Upper lobe of left lung (tissue), 6 donors: ENCODE results near the gene DLGAP4. TPM values are rescaled to one million over a fixed set of nuclear protein-coding genes. Genes with fewer than 3 reads are reported as not detected.
A peak's percentile ranks its signal among the peaks of the same experiment; 100 is the strongest.

Source experiments
- ATAC-seq, 2 donors: fragments of 200-7000 bp; cut with Tn5 transposase; one replicate each; pipeline ENCODE4 v1.9.1; 2022; ENCODE audit warnings: mild to moderate bottlenecking in 2 of 2, moderate library complexity in 2 of 2; ENCODE audit not compliant: low FRiP score in 2 of 2
- DNase-seq, 2 donors: peaks; one replicate each; pipeline ENCODE4 v3.0.0-alpha.2; 2019 to 2020
- H3K27ac ChIP-seq, 4 donors: fragments of 200-600 bp; sonication (generic); one replicate each; pipeline ENCODE4 v1.5.1; 2016 to 2019
- H3K27me3 ChIP-seq, 4 donors: fragments of 200-600 bp; sonication (generic); one replicate each; pipeline ENCODE4 v1.5.1; 2017 to 2019
- H3K36me3 ChIP-seq, 4 donors: fragments of 200-600 bp; sonication (generic); one replicate each; pipeline ENCODE4 v1.5.1; 2016 to 2019
- H3K4me1 ChIP-seq, 4 donors: fragments of 200-600 bp; sonication (generic); one replicate each; pipeline ENCODE4 v1.5.1; 2018 to 2019
- H3K4me3 ChIP-seq, 4 donors: fragments of 200-600 bp; sonication (generic); one replicate each; pipeline ENCODE4 v1.5.1; 2017 to 2019; ENCODE audit warnings: mild to moderate bottlenecking in 2 of 4, moderate library complexity in 1 of 4
- H3K9me3 ChIP-seq, 4 donors: fragments of 200-600 bp; sonication (generic); one replicate each; pipeline ENCODE4 v1.5.1; 2018 to 2019
- CTCF ChIP-seq, 6 experiments: fragments of 450-650 bp in 4 of 6; fragments of 200-600 bp in 2 of 6; sonication (generic) in 2 of 6; IDR thresholded peaks; one replicate each; pipeline ENCODE4 v1.5.1; 2016 to 2019; ENCODE audit warnings: antibody characterized with exemption in 6 of 6
- EP300 ChIP-seq, 4 donors: sonication (generic); formaldehyde crosslinking; IDR thresholded peaks; one replicate each; pipeline ENCODE4 v1.5.1; 2017; ENCODE audit warnings: antibody characterized with exemption in 4 of 4, control low read depth in 2 of 4
- POLR2A ChIP-seq, 4 donors: fragments of 450-650 bp; IDR thresholded peaks; one replicate each; pipeline ENCODE4 v1.5.1; 2016 to 2017; ENCODE audit warnings: antibody characterized with exemption in 4 of 4, mild to moderate bottlenecking in 2 of 4
- POLR2AphosphoS5 ChIP-seq, 2 donors: sonication (generic); formaldehyde crosslinking; IDR thresholded peaks; one replicate each; pipeline ENCODE4 v1.5.1; 2017; ENCODE audit warnings: antibody characterized with exemption in 2 of 2
- WGBS, 2 donors: methylation state at CpG; one replicate each; pipeline ENCODE4 v1.1.5; 2017 to 2018; 5-methylcytosine and 5-hydroxymethylcytosine counted together
- total RNA-seq, 6 donors: library from RNA; depleted of rRNA in 4 of 6; stranded (reverse); fragments of >200 nt in 4 of 6; gene quantifications; one replicate each; pipeline versions ENCODE4 v1.1.0 to v1.2.1, GENCODE V29; 2016 to 2021
- donor health status: DM: no; HTN: no; CAD: no; lungs with moderate emphysema.
- donor health status: DM: no; HTN: yes; CAD: no; lungs with severe emphysema.

The DLGAP4 gene
- total RNA-seq, 6 donors from 2014 or later: 31.5 to 92.0 (median 49.9) TPM

- peak in 1 of 2 donors; percentile 31 for ATAC-seq
- H3K4me3 ChIP-seq: peak overlapping the region; percentile 71 to 88 (median 79)
- H3K36me3 ChIP-seq: no peaks in the 10 kb centered on the region
- peak overlapping the region; percentile 92 to 97 (median 95) for H3K27ac ChIP-seq
- peaks cover 44 to 56% (median 46%) of the 10 kb centered on the region in 4 donors for H3K4me1 ChIP-seq
- no peaks in the 10 kb centered on the region for H3K9me3 ChIP-seq
- no peaks in the 10 kb centered on the region for H3K27me3 ChIP-seq
- 1% methylated on average over 22 of the region's 58 CpGs for WGBS, 2 donors
- DNase-seq: peak in 1 of 2 donors; percentile 48
- TF ChIP-seq POLR2AphosphoS5 (IDR thresholded peaks at IDR 0.05) (no peak), POLR2A (IDR thresholded peaks at IDR 0.05) (no peak), EP300 (IDR thresholded peaks at IDR 0.05) (no peak), CTCF (IDR thresholded peaks at IDR 0.05) (no peak)
Measured at GRCh38 chr20:36461600-36462439, 155.7 kb downstream of the DLGAP4 start.

GRCh38 chr20:36462440-36463211 is 156.5 kb downstream of the DLGAP4 start:
- ATAC-seq (peak in 1 of 2 donors; percentile 22), DNase-seq (peak; percentile 68 to 87)
- H3K9me3 ChIP-seq: no peaks in the 10 kb centered on the region
- peak overlapping the region; percentile 92 to 97 (median 95) for H3K27ac ChIP-seq
- H3K27me3 ChIP-seq: no peaks in the 10 kb centered on the region
- peaks cover 51 to 64% (median 53%) of the 10 kb centered on the region in 4 donors for H3K4me1 ChIP-seq
- TF ChIP-seq POLR2A (IDR thresholded peaks at IDR 0.05) (peak in 3 of 4 donors; percentile 40 to 59 (median 55)), EP300 (IDR thresholded peaks at IDR 0.05) (peak in 1 of 4 donors; percentile 47), CTCF (IDR thresholded peaks at IDR 0.05) (no peak), POLR2AphosphoS5 (IDR thresholded peaks at IDR 0.05) (peak; percentile 67 to 93)
- peak overlapping the region; percentile 71 to 88 (median 79) for H3K4me3 ChIP-seq
- 0 to 4% methylated on average over 11 to 21 of the region's 21 CpGs for WGBS, 2 donors
- H3K36me3 ChIP-seq: no peaks in the 10 kb centered on the region

DNA sequence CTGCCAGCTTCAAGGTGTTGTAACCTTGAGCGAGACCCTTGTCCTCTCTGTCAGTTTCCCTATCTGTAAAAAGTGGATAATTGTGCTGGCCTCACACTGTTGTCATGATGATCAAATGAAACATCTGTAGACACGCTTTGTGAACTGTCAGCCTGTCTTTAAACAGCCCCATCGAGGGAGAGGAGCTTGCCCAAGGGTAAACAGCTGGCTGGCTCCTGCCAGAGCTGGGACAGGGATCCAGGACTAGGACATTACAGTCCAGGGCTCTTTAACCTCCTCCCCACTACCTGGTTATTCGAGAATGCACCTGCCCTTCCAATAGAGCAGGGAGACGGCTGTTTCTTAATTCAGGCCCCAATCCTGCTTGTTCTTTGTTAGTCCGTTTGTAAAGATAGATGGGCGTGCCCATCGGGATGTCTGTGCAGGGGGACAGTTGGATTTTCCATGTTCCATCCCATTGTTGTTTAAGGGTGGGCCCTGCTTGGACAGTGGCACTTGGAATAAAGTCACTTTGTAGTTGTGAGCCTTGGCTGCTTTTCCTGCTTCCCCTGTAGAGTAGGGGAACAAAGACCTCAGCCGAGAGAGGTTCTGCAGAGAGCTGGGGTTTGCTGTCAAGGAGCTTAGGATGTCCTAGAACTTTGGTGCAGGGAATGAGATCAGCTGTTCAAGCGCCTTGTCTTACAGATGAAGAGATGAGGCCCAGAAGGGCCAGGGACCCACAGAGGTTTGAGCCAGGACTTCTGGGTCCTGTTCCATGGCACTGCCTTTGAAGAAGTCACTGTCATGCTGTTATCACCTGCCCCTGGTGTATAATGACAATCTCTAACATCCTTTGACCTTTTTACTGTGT is 157.3 kb downstream of the DLGAP4 start:
- Histone ChIP-seq H3K27me3 (no peaks in the 10 kb centered on the region), H3K36me3 (no peaks in the 10 kb centered on the region), H3K9me3 (no peaks in the 10 kb centered on the region), H3K4me1 (peaks cover 59 to 72% (median 61%) of the 10 kb centered on the region in 4 donors), H3K27ac (peak overlapping the region; percentile 92 to 97 (median 95)), H3K4me3 (peak overlapping the region in 3 of 4 donors; percentile 71 to 82 (median 76))
- 43 to 50% methylated on average over 3 to 10 of the region's 10 CpGs for WGBS, 2 donors
- ATAC-seq (no peak), DNase-seq (no peak)
- TF ChIP-seq EP300 (IDR thresholded peaks at IDR 0.05) (no peak), POLR2AphosphoS5 (IDR thresholded peaks at IDR 0.05) (peak in 1 of 2 donors; percentile 39), CTCF (IDR thresholded peaks at IDR 0.05) (no peak), POLR2A (IDR thresholded peaks at IDR 0.05) (no peak)
